H9 (cell line): Measurements from ENCODE around the gene TBC1D20. TPM values are rescaled to one million over a fixed set of nuclear protein-coding genes. Genes with fewer than 3 reads are reported as not detected.

ENCODE experiments used
- DNase-seq: peaks from one replicate; pipeline ENCODE4 v3.0.0-alpha.2; 2017
- H2AFZ ChIP-seq: one replicate; pipeline ENCODE4 v1.6.1; 2013; ENCODE audit warnings: mild to moderate bottlenecking, low read length, control low read depth, moderate library complexity
- H2AK5ac ChIP-seq: 2 replicates; pipeline ENCODE4 v1.6.1; 2013; ENCODE audit warnings: low read length, control low read depth, mixed read lengths; ENCODE audit not compliant: insufficient read length
- H2BK120ac ChIP-seq: one replicate; pipeline ENCODE4 v1.6.1; 2013; ENCODE audit warnings: low read depth, mild to moderate bottlenecking, low read length, control low read depth, inconsistent platforms; ENCODE audit not compliant: poor library complexity, severe bottlenecking
- H2BK12ac ChIP-seq: 2 replicates; pipeline ENCODE4 v1.6.1; 2013; ENCODE audit warnings: low read length, control low read depth, mixed read lengths, low read depth; ENCODE audit not compliant: insufficient read length
- H2BK15ac ChIP-seq: 2 replicates; pipeline ENCODE4 v1.6.1; 2013; ENCODE audit warnings: low read depth, low read length, control low read depth
- H2BK20ac ChIP-seq: one replicate; pipeline ENCODE4 v1.6.1; 2013; ENCODE audit warnings: low read depth, mild to moderate bottlenecking, low read length, control low read depth, inconsistent platforms; ENCODE audit not compliant: poor library complexity, severe bottlenecking
- H2BK5ac ChIP-seq: 2 replicates; pipeline ENCODE4 v1.6.1; 2013; ENCODE audit warnings: low read length, control low read depth, mixed read lengths; ENCODE audit not compliant: insufficient read length
- H3K14ac ChIP-seq: 2 replicates; pipeline ENCODE4 v1.6.1; 2013; ENCODE audit warnings: low read length, control low read depth; ENCODE audit not compliant: insufficient read depth
- H3K18ac ChIP-seq: 2 replicates; pipeline ENCODE4 v1.6.1; 2013; ENCODE audit warnings: low read depth, mild to moderate bottlenecking, mixed read lengths, low read length, control low read depth; ENCODE audit not compliant: insufficient read length
- H3K23ac ChIP-seq: 2 replicates; pipeline ENCODE4 v1.6.1; 2013; ENCODE audit warnings: low read length, control low read depth, mixed read lengths, low read depth; ENCODE audit not compliant: insufficient read length
- H3K23me2 ChIP-seq: 2 replicates; pipeline ENCODE4 v1.6.1; 2013; ENCODE audit warnings: low read depth, mild to moderate bottlenecking, mixed read lengths, low read length, control low read depth; ENCODE audit not compliant: insufficient read length, poor library complexity, severe bottlenecking
- H3K27ac ChIP-seq: 2 replicates; pipeline ENCODE4 v1.5.1; 2013; ENCODE audit warnings: low read length, control low read depth, mixed read lengths, low read depth; ENCODE audit not compliant: insufficient read length
- H3K27me3 ChIP-seq: 2 replicates; pipeline ENCODE4 v1.6.1; 2013; ENCODE audit warnings: low read length, control low read depth, inconsistent platforms; ENCODE audit not compliant: insufficient read depth
- H3K4ac ChIP-seq: 2 replicates; pipeline ENCODE4 v1.6.1; 2013; ENCODE audit warnings: low read depth, mild to moderate bottlenecking, control low read depth, inconsistent platforms, low read length, moderate library complexity
- H3K4me1 ChIP-seq: 2 replicates; pipeline ENCODE4 v1.6.1; 2013; ENCODE audit warnings: low read length, control low read depth, inconsistent platforms; ENCODE audit not compliant: insufficient read depth
- H3K4me2 ChIP-seq: 2 replicates; pipeline ENCODE4 v1.6.1; 2013; ENCODE audit warnings: low read length, control low read depth, mixed read lengths; ENCODE audit not compliant: insufficient read length, insufficient read depth
- H3K56ac ChIP-seq: 2 replicates; pipeline ENCODE4 v1.6.1; 2013; ENCODE audit warnings: low read depth, mild to moderate bottlenecking, mixed read lengths, low read length, control low read depth; ENCODE audit not compliant: insufficient read length
- H3K79me1 ChIP-seq: 2 replicates; pipeline ENCODE4 v1.6.1; 2013; ENCODE audit warnings: low read depth, mild to moderate bottlenecking, moderate library complexity, low read length, control low read depth, inconsistent platforms; ENCODE audit not compliant: insufficient read depth, poor library complexity, severe bottlenecking
- H3K79me2 ChIP-seq: 2 replicates; pipeline ENCODE4 v1.6.1; 2013; ENCODE audit warnings: low read length, control low read depth, inconsistent platforms; ENCODE audit not compliant: insufficient read depth
- H3K9ac ChIP-seq: 2 replicates; pipeline ENCODE4 v1.6.1; 2013; ENCODE audit warnings: low read length, control low read depth, mixed read lengths; ENCODE audit not compliant: insufficient read length; ENCODE audit errors: extremely low read depth
- H3K9me3 ChIP-seq: one replicate; pipeline ENCODE4 v1.6.1; 2013; ENCODE audit warnings: low read depth, low read length, inconsistent platforms; ENCODE audit not compliant: control insufficient read depth
- H3T11ph ChIP-seq: one replicate; pipeline ENCODE4 v1.6.1; 2013; ENCODE audit warnings: mild to moderate bottlenecking, low read length, control low read depth, inconsistent platforms
- H4K20me1 ChIP-seq: one replicate; pipeline ENCODE4 v1.6.1; 2013; ENCODE audit not compliant: control insufficient read depth, insufficient read length, insufficient read depth
- H4K5ac ChIP-seq: 2 replicates; pipeline ENCODE4 v1.6.1; 2013; ENCODE audit warnings: low read depth, mild to moderate bottlenecking, mixed read lengths, low read length, control low read depth; ENCODE audit not compliant: insufficient read length
- H4K8ac ChIP-seq: replicated peaks from 2 replicates; pipeline ENCODE4 v1.6.1; 2013; ENCODE audit warnings: low read length, control low read depth, mixed read lengths, low read depth; ENCODE audit not compliant: insufficient read length
- H4K91ac ChIP-seq: 2 replicates; pipeline ENCODE4 v1.6.1; 2013; ENCODE audit warnings: low read depth, mild to moderate bottlenecking, moderate library complexity, mixed read lengths, low read length, control low read depth; ENCODE audit not compliant: insufficient read length
- H3K27ac Mint-ChIP-seq, 3 experiments: 2 replicates in 2 of 3; 3 replicates in 1 of 3; pipeline ENCODE4 v1.8.0; 2020 to 2021; ENCODE audit warnings: mixed read lengths in 3 of 3, mild to moderate bottlenecking in 1 of 3, moderate library complexity in 1 of 3
- H3K27me3 Mint-ChIP-seq: 2 replicates; pipeline ENCODE4 v1.8.0; 2021; ENCODE audit warnings: low read depth, mild to moderate bottlenecking, moderate library complexity, mixed read lengths
- H3K36me3 Mint-ChIP-seq, 3 experiments: 2 replicates in 2 of 3; 3 replicates in 1 of 3; pipeline ENCODE4 v1.8.0; 2020 to 2021; ENCODE audit warnings: low read depth in 3 of 3, mixed read lengths in 3 of 3; ENCODE audit not compliant: insufficient read depth in 1 of 3
- H3K4me1 Mint-ChIP-seq, 2 experiments: 2 replicates each; pipeline ENCODE4 v1.8.0; 2020; ENCODE audit warnings: mixed read lengths in 2 of 2
- H3K4me3 Mint-ChIP-seq, 2 experiments: 2 replicates in 1 of 2; 3 replicates in 1 of 2; pipeline ENCODE4 v1.8.0; 2020 to 2021; ENCODE audit warnings: mild to moderate bottlenecking in 2 of 2, mixed read lengths in 2 of 2, moderate library complexity in 1 of 2
- H3K9me3 Mint-ChIP-seq, 2 experiments: 2 replicates in 1 of 2; 3 replicates in 1 of 2; pipeline ENCODE4 v1.8.0; 2020; ENCODE audit warnings: mild to moderate bottlenecking in 2 of 2, mixed read lengths in 2 of 2, moderate library complexity in 1 of 2
- WGBS: extraction: QIAGEN DNeasy Blood & Tissue Kit; methylation state at CpG from one replicate; pipeline ENCODE4 v1.1.7; 2013; ENCODE audit warnings: missing lambda C conversion rate, low lambda C conversion rate, mixed read lengths; ENCODE audit not compliant: insufficient read length; ENCODE audit errors: extremely low coverage; 5-methylcytosine and 5-hydroxymethylcytosine counted together
- total RNA-seq: library from RNA; stranded (reverse); gene quantifications from 2 replicates; pipeline ENCODE4 v1.2.1, GENCODE V29; 2021
- TF ChIP-seq, protein P1 (sequence below): fragments of 200-600 bp; sonication (generic); conservative IDR thresholded peaks from 3 replicates; pipeline ENCODE4 v1.8.0; 2021; ENCODE audit warnings: antibody characterized with exemption, mild to moderate bottlenecking

The TBC1D20 gene
- total RNA-seq, 1 experiment from 2014 or later: 17.9 TPM

DNA sequence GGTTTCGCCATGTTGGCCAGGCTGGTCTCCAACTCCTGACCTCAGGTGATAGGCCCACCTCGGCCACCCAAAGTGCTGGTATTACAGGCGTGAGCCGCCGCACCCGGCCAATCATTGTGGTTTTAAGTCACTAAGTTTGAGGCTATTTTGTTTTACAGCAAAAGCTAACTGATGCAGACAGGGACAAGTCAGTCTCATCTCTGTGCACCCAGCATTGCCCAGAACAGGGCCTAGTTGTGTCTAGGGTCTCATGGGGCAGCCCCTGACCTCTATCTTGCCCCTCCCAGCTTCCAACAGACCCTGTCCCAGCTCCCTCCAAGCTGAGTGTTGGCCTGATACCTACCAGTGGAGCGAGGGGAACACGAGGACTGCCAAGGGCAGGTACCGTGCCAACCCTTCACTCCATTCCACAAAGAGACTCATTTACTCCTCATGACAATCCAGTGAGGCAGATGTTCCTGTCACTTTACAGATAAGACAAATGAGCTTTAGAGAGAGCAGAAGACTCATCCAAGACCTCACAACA is 63.1 kb downstream of the TBC1D20 start:
- Histone ChIP-seq H3K14ac (no peak overlapping the region), H2BK5ac (no peak overlapping the region), H4K8ac (no peak overlapping the region), H3K23me2 (no peaks in the 10 kb centered on the region), H2BK120ac (no peak overlapping the region), H2BK20ac (no peak overlapping the region), H3K79me1 (no peaks in the 10 kb centered on the region), H3K4me2 (no peak overlapping the region), H4K91ac (no peak overlapping the region), H4K5ac (no peak overlapping the region), H3K56ac (no peak overlapping the region), H2BK15ac (no peak overlapping the region), H3K4me1 (peaks cover 5% of the 10 kb centered on the region; the same call in 1 of the 2 replicates), H2AFZ (no peak overlapping the region), H2AK5ac (no peak overlapping the region), H3K79me2 (no peaks in the 10 kb centered on the region), H3K9ac (no peak overlapping the region), H3K23ac (no peak overlapping the region), H3K18ac (no peak overlapping the region), H3K27me3 (no peaks in the 10 kb centered on the region), H3K4ac (no peak overlapping the region), H3T11ph (no peak overlapping the region), H3K9me3 (no peaks in the 10 kb centered on the region), H4K20me1 (no peaks in the 10 kb centered on the region), H2BK12ac (no peak overlapping the region), H3K27ac (no peak overlapping the region)
- Mint-ChIP-seq H3K4me3 (no peak overlapping the region), H3K9me3 (peaks cover 2 to 4% of the 10 kb centered on the region in 2 experiments; a peak in 3 of 5 replicates), H3K27ac (peak overlapping the region in 1 of 3 experiments; percentile 47; a peak in 2 of 7 replicates), H3K36me3 (peaks cover 0 to 19% (median 4%) of the 10 kb centered on the region in 3 experiments; a peak in 4 of 7 replicates), H3K27me3 (no peaks in the 10 kb centered on the region), H3K4me1 (peaks cover 16% of the 10 kb centered on the region in 2 experiments)
- no CpG with 5 or more reads among the region's 9 CpGs for WGBS
- TF ChIP-seq, protein P1, sequence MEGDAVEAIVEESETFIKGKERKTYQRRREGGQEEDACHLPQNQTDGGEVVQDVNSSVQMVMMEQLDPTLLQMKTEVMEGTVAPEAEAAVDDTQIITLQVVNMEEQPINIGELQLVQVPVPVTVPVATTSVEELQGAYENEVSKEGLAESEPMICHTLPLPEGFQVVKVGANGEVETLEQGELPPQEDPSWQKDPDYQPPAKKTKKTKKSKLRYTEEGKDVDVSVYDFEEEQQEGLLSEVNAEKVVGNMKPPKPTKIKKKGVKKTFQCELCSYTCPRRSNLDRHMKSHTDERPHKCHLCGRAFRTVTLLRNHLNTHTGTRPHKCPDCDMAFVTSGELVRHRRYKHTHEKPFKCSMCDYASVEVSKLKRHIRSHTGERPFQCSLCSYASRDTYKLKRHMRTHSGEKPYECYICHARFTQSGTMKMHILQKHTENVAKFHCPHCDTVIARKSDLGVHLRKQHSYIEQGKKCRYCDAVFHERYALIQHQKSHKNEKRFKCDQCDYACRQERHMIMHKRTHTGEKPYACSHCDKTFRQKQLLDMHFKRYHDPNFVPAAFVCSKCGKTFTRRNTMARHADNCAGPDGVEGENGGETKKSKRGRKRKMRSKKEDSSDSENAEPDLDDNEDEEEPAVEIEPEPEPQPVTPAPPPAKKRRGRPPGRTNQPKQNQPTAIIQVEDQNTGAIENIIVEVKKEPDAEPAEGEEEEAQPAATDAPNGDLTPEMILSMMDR: no peak
- DNase-seq: no peak
